GM18867 (cell line): ENCODE measurements around the gene LRRC8C.

Experiments used
- ATAC-seq: cut with Tn5 transposase; IDR thresholded peaks from one replicate; pipeline ENCODE4 v1.9.1; 2021; ENCODE audit warnings: mild to moderate bottlenecking, moderate library complexity; ENCODE audit not compliant: unreplicated experiment

Gene LRRC8C

DNA sequence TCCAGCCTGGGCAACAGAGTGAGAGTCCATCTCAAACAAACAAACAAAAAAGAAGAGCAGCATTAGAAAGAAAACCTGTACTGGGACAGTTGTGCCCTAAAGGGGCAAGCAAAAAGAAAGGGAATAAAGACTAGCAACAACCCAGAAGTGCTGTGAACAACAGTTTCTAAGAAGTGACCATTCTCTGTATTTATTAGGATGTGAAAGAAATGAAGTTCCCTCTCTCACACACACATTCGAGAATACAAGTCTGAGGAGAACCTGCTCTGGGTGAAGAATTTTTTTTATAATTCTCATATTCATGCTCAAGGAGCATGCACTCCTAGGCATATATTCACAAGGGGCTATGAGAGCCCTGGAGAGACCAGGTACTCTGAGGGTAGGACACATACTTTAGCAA, 128.4 kb downstream of the LRRC8C start:
- no peak for ATAC-seq

DNA sequence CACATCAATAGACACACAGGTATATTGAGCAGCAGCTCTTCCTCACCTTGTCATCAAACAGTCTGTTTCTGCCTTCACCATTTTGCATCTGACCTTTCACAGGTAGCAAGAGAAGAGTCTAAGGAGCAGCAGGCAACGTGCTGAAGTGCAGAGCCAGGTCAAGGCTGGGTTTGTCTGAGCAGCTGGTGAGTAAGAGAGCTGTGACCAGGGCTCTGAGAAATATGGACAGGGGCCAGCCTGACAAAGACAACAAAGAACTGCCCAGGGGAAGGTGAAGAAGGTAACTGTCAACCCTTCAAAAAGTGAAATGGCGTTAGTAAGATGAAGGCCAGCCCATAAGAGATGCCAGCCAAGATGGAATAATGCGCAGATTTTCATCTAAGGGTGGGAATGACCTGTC, 129.0 kb downstream of the LRRC8C start:
- no peak for ATAC-seq

DNA sequence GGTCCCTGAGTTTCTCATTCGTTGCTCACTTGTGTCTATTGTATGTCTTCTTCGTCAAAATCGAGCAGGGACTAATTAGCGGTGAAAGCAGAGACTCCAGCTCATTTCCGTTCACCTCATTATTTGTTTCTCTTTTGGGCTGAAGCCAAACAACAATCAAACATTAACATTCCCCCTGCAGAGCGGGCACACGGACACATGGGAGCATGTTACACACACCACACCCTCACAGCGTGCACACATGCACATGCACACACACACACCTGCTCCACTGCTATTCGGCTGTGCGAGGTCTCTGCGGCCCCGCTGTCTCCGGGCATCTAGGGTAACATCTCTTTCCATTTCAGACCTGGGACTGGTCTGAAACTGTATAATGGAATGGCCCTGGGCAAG, 129.5 kb downstream of the LRRC8C start:
- peak; percentile 20 for ATAC-seq

DNA sequence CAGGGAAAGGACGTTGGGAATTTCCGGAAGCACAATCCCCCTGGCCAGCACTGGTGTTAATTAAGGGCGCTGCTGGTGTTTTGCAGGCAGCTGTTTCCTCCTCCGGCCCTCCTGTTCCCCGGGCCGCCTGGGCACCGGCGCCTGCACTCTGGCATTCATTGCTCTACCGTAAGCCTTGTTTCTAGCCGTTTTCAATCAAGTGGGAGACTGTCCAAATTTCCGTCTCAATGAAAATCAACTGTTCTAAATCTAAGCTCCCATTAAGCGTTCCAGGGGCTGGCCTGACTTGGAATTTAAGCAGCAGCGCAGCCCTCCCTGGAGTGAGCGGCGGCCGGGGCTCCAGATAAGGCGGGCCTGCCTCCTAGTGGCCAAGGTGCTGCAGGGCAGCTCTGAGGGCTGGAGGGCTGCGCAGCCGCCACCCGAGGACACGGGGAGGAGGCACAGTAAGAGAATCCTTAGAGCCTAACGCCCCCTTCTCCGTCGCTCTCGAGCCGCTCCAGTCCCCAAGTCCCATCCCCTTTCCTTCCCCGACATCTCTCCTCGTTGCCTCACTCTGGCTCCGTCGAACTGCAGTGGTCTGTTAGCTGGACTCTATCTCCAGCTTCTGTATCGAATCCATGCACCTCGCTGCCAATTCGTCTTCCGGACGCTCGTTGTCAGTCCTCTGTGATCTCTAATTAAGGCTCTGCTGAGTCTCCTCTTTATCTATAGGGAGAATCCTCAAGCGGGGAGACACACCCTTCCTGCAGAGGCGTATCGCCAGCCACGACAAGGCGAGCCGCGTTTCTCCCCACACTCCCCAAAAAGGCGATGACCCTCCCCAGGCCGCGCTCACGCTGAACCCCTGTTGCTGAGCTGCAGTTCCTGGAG, 130.1 kb downstream of the LRRC8C start:
- peak; percentile 97 for ATAC-seq

DNA sequence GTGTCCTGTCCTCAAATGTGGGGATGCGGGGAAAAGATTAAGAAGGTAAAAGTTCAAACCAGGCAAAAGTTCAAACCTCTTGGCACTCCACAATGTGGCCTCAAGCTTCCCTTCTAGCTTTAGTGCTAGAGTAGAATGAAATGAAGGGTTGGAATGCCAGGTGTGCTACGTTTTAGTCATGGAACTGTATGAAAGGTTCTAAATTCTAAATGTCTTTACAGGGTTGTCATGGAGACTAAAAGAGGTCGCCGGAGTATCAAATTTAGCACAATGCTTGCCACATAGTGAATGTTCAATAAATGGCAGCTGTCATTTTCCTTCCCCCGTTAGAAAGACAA, 130.7 kb downstream of the LRRC8C start:
- ATAC-seq, result no peak

DNA sequence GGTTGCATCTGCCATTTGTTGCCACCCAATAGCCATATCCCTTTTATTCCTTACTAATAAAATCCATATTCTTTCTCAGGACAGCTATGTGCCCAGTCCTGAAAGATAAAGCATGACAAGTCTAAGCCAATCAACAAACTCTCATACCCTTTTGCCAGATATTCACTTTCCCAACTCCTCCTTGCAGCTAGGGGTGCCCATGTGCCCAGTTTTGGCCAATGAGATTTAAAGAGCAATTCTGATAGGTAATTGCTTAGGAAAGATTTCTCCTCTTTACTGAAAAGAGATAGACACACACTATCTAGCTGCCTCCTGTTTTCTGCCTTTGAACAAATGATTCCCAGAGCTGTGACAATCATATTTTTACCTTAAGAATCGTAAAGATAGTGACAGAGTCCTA, 132.9 kb downstream of the LRRC8C start:
- ATAC-seq, result no peak

DNA sequence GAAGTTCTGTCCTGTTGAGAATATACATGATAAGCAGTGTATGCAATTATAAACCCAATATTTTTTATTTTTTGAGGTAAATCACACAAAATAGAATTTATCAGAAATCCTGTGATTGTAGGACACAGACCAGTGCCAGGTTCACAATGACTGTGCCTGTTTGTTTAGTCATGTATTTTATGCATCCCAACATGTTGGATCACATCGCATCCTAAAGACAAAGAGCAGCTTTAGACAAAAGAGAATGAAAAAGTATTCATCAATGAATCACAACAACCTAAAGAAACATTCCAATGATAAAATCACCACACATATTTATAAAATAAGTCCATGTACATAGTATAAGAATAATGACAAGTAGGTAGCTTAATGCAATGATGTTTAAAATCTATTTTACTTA, 134.7 kb downstream of the LRRC8C start:
- no peak for ATAC-seq
